Kidney tubule cell (primary cell): Measurements from ENCODE around the gene TTLL11.

Experiments used
- DNase-seq: peaks from one replicate; pipeline ENCODE4 v3.0.0-alpha.2; 2018; ENCODE audit warnings: low spot score

TTLL11 gene

DNA sequence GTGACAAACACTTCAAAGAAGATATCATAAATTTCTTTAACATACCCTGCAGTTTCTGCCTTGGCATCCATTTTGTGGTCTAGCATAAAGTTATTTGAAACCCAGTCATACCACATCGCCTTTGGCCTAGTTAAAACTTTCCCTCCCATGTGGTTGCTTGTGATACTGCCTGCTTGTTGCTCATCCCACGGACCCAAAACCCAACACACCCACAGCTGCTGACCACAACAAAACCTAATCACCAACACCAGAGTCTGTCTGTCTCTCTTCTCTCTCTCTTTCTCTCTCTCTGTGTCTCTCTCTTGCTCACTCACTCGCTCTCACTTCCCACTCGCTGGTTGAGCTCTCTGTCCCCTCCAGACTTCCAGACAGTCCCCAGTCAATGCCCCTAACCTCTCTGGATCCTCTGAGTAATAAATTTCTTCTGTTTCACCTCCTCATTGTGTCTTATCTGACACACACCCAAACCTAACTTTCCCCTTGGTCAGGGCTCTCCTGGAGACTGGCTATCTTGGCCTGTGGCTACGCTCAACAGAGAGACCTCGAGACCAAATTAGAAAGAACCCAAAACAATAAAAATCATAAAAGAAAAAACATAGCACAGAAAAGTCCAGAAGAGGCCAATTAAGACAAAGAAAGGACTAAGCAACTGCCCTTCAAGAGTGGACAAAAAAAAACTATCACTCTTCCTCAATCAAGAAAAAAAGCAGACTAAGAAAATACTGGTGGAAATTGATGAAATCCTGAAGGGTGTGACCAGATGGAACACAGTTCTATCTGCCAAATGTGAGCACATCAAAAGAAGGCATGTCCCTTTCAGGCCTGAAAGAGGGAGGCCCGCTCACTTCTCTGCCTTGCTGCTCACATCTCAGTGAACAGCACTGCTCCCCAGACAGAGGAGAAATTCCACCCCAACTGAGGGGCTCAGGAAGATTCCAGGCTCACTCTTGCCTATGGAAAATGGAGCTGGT, 41.5 kb downstream of the TTLL11 start:
- DNase-seq: peak; percentile 43

DNA sequence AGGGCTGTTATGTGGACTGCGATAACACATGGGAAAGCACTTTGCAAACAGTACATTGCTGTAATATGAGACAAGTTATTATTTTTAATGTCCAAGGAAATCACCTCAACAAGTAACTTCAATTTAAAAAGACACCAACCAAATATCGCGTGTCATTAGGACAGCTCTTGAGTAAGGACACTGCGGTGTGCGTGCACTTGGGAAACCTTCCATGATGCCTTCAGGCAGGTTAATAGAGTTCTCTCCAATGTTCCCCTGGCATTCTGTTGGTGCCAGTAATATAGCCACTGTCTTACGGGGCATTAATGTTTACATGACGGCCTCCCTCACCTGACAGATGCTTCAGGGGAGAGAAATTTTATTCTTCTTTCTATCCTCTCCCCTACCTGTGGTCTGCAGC, 42.9 kb downstream of the TTLL11 start:
- DNase-seq: no peak

DNA sequence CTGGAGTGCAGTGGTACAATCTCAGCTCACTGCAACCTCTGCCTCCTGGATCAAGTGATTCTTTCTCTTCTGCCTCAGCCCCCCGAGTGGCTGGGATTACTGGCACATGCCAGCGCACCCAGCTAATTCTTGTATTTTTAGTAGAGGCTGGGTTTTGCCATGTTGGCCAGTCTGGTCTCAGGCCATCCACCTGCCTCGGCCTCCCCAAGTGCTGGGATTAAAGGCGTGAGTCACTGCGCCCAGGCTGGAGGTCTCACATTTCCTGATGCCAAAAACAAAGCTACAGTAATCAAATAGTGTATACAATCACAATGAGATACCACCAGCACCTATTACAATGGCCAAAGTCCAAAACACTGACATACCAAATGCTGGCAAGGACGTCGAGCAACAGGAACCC, 51.1 kb downstream of the TTLL11 start:
- DNase-seq: no peak

DNA sequence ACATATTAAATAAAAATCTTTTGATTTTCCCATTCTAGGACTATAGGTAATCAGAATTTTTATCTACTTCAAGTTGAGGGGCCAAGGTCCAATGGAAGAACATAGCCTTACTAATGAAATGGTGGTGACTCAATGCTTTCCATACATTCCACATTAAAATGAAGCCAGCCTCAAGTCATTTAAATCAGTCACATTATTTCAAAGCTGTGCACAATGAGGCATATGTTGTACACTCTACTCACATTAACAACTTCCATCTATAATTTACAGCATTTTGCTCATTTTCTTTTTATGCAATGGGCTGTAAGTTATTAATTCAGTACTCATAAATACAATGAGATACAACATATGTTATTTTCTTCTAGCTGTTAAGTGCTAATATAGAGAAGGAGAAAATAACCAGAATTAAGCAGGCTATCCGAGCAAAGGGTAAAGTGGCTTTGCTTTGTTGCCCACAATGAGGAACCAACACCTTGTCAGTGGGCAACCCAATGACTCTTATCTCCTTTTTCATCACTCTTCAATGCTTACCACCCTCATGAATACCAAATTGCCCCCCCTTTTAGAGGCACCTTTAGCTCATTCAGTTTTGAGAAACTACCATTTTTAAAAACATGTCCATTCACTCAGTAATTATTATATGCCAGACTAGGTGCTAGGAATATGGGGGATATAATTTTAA, 52.4 kb downstream of the TTLL11 start:
- no peak for DNase-seq

DNA sequence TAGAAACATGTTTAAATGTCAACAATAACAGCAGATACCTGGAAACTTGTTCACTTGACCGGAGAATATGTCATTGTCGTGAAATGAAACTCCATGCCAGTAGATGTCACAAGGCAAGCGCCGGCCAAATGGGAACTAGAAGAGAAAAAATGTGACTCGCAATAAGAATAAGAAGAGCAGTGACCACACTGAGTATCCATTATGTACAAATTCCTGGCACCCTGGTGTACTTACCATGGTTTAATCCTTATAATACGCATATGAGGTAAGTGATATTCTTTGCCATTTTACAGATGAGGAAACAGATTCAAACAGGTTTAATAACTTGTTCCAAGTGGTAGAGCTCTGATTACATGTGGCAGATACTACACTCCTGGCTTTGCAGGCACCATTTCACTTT, 53.9 kb downstream of the TTLL11 start:
- DNase-seq: no peak

DNA sequence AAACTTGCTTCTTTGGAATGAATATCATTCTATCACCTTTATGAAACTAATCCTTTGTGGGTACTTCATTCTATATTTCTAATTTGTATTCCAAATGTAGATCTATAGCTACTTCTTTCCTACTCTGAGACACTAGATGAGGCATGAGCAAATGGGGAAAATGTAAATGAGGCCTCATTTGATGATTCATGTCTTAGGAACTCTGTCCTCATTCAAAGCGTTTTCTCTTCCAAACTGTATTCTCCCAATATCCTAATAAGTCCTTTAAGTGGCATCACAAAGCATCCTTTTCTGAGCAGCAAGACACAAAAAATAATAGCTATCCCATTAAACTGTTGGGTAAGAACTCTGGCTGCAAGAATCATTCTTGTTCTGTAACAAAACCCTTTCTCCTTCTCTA, 56.1 kb downstream of the TTLL11 start:
- peak; percentile 47 for DNase-seq

DNA sequence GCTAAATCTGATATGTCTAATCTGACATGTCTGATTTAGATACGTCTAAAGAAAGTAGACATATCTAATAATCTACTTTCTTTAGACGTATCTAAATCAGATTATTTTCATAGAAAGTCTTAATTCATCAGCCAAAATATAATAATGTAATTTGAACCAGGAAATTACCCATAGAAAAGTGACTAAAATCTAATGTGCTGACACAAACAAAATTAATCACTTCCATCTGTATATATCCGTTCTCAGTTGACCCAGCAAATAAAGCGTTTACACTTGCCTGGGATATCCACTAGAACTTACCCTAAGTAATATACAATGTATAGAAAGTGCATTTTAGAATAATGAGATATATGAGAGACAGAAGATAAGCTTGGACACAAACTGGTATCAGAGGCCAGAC, 56.7 kb downstream of the TTLL11 start:
- no peak for DNase-seq

DNA sequence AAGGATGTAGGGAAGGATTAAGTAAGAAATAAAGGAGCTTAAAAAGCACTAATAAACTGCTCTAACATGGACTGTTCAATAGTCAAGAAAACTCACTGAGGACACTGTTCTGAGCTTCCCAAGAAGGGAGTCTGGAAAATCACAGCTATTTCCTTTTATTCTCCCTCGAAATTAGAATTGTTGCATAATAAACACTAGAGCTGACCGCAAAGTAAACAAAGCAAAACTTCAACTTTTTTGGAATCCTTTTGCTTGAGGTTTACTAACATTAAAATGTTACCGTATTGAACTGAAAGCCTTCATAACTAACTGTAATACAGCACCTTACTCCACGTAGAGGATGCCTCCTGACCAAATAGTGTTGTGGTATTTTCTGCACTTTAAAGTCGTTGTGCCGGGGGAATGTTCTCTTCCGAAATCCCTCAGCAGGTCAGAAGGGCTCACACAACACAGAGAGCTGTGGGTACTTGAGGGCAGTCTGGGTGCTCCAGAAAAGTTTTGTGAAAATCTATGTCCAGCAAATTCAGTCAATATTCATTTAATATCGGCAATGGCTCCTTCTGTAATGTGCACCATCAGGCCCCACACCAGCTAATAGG, 59.2 kb downstream of the TTLL11 start:
- DNase-seq: no peak

DNA sequence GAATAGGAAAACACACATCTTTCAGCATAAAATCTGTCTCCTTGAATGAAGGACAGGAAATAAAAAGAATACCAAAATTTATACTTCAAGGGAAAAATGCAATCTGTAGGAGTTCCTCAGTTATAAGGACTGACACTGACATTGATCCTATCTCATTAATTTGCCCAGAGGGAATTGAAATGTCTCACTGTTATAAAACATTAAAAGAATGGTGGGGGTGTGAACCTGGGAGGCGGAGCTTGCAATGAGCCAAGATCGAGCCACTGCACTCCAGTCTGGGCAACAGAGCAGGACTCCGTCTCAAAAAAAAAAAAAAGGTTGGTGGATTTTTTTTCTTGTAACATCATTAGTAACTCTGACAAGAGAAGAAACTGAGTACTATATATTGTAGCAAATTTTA, 60.8 kb downstream of the TTLL11 start:
- DNase-seq: peak; percentile 48

DNA sequence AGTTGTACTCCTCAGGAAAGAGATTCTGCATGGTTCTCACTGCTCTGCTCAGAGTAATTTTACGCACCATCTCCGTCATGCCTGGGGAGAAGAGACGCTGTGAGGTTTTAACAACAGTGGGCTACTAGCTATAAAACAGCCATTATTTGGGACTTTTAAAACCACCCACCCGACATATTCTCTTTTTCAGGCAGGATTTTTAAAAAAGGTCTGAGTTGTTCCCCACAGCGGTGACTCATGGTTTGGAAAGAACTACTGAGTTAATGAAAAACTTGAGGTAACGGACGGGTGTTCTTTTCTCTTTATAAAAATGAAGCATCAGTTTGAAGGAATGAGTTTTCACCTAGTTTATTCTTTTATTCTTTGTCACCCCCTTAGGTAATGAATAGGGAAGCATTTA, 61.3 kb downstream of the TTLL11 start:
- peak; percentile 73 for DNase-seq

DNA sequence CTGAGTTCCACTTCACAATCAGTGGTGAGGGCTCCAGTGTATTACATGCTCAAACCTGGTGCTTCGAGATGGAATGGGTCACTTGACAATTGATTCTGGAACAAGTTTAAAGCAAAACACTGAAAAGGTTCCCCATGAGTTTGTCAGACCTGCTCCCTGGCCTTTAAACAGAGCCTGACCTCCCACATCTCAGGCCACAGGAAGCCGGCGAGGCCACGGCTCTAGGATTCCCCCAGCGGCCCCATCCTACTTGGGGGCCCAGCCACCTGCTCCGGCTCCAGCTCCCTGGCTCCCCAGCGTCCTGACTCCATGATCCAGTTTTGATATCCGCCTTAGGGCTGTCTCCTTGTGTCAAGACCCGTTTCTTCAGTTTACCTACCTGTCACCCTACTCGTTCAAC, 62.0 kb downstream of the TTLL11 start:
- peak; percentile 16 for DNase-seq

DNA sequence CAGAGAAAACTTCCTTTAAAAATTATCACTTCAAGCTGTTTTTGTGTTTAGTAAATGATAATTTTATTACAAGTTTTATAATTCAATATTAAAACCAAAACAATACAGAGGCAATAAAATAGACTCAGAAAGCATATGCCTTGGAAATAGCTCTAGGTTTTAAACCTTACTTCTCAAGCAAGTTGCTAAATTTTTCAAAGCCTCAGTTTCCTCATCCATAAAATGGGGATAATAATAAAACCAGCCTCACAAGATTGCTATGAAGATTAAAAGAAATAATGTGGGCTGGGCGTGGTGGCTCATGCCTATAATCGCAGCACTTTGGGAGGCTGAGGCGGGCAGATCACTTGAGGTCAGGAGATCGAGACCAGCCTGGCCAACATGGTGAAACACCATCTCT, 62.8 kb downstream of the TTLL11 start:
- no peak for DNase-seq

DNA sequence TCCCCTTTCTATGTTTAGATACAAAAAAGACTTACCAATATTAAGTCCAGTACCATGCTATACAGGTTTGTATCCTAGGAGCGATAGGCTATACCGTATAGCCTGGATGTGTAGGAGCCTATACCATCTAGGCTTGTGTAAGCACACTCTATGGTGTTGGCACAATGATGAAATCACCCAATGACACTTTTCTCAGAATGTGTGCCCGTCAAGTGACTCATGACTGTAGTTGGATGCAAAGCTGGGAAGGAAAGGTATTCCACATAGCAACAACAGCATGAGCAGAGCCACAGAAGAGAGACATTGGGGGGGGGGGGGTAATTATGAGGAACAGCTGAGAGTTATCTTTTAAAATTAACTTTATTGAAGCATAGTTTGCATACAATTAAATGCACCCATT, 63.2 kb downstream of the TTLL11 start:
- DNase-seq: peak; percentile 64

DNA sequence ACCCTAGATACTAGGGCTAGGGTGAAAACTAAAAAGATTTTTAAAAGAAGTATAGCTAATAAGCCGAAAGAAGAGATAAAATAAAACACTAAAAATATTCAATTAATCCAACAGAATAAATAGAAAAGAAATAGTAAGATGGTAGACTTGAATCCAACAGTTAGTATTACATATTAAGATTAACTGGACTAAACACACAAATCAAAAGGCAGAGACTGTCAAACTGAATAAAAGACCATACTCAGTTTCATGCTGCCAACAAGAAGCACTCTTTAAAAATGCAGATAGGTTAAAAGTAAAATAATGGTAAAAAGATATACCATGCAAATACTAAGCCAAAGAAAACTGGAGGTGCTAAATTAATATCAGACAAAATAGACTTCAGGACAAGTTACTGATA, 65.0 kb downstream of the TTLL11 start:
- DNase-seq: no peak

DNA sequence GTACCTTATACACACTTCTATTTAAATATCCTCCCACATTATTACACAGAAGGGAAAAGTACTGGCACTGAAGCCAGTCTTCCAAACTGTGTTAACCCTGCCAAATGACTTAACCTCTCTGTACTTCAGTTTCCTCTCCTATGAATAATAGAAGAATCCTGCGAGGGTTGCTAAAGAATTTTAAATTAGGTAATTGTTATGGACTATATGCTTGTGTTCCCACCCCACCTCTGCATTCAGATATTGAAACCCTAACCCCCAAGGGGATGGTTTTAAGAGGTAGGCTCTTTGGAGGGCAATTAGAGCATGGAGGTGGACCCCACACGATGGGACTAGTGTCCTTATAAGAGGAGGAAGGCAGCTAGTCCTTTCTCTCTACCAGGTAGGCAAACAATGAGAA, 72.7 kb downstream of the TTLL11 start:
- DNase-seq: no peak

DNA sequence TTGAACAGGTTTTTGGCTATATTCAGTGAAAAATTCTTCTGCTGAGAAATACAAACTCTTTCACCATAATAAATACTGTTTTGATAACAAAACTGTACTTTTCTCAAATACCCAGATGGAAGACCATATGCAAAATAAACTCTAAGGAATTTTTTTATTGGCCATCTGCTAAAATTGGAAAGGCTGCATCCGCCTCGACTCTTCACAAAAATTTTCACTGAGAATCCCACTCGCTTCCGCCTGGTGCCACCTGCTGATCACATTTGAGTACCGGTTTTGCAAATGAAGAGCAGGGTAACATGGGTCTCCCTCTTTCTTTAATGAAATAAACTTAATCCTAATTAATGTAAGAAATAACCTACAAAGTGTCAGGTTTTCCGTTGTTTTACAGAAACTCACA, 76.4 kb downstream of the TTLL11 start:
- no peak for DNase-seq

DNA sequence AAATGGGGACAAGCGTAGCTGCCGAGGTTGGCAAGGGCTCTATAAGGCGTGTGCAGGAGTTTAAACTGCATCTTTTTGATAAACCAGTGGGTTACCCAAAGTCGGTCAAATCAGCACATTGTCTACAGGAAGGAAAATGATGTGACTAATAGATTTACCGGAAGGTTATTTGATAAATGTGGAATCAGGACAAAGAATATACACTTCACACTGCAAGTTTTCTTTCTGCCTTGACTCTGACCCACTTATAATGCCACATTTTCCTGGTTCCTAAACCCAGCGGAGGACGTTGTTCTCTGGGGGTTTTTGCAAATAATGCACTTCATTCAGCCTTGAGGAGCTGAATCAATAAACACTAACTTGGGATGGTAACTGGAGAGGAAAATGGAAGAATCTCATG, 76.8 kb downstream of the TTLL11 start:
- no peak for DNase-seq

DNA sequence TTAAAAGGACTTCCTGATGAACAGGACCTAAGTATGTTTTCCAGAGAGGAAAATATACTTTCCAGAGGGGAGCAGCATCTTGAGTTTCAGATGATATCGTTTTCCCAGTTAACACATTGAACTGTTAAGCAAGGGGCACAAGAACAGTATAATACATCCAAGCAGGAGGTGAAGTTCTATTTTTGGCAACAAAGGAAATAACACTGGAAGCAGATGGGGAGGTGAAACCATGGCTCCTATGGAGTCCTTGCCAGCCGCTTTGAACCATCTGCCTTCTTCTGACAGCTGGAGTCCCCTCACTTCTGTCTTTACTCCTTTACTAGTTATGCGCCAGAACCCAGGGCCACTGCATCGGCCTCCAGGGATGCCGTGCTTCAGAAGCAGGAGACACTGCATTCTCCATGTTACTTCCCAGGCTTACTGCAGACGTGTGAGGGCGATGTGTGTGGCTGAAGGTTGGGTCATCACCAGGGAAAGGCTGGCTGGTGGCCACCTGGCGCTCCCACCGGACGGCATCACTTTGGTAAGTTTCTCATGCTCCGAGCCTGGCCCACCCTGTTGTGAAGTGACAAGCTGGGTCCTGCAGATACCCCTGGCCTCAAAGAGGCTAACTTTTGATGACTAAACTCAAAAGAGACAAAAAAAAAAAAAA, 77.8 kb downstream of the TTLL11 start:
- DNase-seq: no peak

DNA sequence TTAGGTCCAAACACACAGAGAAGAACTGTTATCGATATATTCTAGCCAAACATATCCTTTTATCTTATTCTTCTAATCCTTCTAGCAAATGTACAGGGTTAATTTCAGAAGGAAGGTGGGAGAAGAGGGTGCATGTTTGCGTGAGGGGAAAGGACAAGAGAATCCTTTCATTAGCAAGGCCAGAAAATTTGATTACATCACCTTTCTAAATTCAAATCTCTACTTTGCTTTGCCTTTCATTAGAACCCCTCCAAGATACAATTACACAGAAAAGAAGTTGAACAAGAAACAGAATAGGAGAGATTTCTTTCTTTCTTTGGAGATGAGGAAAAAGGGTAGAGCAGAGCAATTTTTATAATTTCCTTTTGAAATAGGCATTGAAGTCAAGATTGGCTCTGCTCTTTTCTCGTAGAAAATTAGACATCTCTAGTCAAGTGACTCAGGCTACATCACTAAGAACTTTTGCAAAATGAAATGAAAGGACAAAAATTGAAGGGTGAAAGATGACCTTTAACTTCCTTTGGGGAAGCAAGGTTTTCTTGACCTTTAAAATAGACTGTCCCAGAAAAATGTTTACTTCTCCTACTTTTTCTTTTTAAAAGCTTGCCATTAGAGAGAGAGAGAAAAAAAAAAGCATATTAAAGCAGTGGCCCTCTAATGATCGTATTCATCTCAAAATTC, 81.2 kb downstream of the TTLL11 start:
- DNase-seq: no peak

DNA sequence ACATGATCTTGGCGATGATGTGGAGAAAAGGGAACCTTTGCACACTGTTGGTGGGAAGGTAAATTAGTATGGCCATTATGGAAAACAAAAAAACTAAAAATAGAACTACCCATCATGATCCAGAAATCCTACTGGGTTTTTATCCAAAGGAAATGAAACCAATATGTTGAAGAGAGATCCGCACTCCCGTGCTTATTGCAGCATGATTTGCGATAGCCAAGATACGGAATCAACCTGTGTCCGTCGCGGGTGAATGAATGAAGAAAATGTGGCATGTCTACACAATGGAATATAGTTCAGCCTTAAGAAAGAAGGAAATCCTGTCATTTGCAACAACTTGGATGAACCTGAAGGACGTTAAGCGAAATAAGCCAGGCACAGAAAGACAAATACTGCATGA, 84.5 kb downstream of the TTLL11 start:
- DNase-seq: no peak

DNA sequence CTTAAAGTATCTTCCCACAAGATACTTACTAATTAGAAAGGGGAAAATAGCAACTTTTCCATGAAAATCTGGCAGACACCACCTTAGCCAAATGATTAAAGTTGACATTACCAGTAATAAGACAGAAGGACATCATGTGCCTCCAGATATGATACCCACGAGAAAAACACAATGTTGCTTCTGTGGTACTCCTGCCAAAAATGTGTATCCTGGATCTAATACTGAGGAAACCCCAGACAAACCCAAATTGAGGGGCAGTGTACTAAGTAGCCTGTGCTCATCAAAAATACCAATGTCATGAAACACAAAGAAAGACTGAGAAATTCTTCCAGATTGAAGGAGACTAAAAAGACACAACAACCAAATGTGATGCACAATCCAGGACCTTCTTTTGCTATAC, 85.3 kb downstream of the TTLL11 start:
- DNase-seq: no peak

DNA sequence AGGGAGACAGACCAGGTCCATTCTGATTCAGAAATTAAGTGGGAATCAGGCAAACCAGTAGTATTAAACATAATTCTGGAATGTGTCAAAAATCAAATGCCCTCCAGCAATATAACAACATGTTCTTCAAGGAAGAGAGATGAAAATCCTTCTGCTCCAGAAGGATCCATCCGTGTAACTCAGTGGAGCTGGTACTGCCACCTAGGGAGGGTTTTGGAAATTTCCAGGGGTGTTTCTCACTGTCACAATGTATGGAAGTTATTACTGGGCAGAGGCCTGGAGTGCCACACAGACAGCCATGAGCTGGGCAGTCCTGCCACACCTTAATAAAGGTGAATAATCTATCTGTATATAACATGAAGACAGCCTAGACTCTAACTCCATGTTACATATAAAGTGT, 87.5 kb downstream of the TTLL11 start:
- DNase-seq: peak; percentile 42
